Colon (tissue), 2 donors: Measurements from ENCODE around the gene ZNF555.
"Not testable (repeated sequence)": the region's sequence is repeated elsewhere in the genome, so short reads cannot be mapped to it uniquely, and the experiment has no call there.

Experiments
- FAIRE-seq: peaks from 2 replicates; lab custom pipeline; 2012; peaks lifted over from hg19 to GRCh38; lab: Jason Lieb, UNC
- donor health status: control.
- donor health status: control.

ZNF555 gene

GRCh38 chr19:2867025-2867991 lies 26.0 kb downstream of the ZNF555 start, which contains the start of gene ZNF556:
ZNF556 (plus strand) TSS chr19:2867335; CDS start chr19:2867422, 87 bp downstream.
- FAIRE-seq: no peak

GRCh38 chr19:2869618-2870017 lies 28.3 kb downstream of the ZNF555 start:
- no peak for FAIRE-seq

- FAIRE-seq: not testable (repeated sequence)
Measured at GRCh38 chr19:2872175-2872574, 30.9 kb downstream of the ZNF555 start.

- FAIRE-seq: no peak
Measured at GRCh38 chr19:2877398-2878331, 36.4 kb downstream of the ZNF555 start.

- no peak for FAIRE-seq
Measured at GRCh38 chr19:2883686-2884439, 42.6 kb downstream of the ZNF555 start.

- FAIRE-seq: no peak
Measured at GRCh38 chr19:2885736-2886135, 44.5 kb downstream of the ZNF555 start.

GRCh38 chr19:2887391-2887914 lies 46.2 kb downstream of the ZNF555 start:
- FAIRE-seq: no peak

GRCh38 chr19:2888731-2889224 lies 47.5 kb downstream of the ZNF555 start:
- no peak for FAIRE-seq

- FAIRE-seq: not testable (repeated sequence)
Measured at GRCh38 chr19:2890531-2890930, 49.3 kb downstream of the ZNF555 start.

- FAIRE-seq: no peak
Measured at GRCh38 chr19:2896694-2897093, 55.4 kb downstream of the ZNF555 start.

- peak; percentile 93 for FAIRE-seq
Measured at GRCh38 chr19:2900296-2901252, 59.3 kb downstream of the ZNF555 start, which contains the start of gene ZNF57. ZNF57 (plus strand) TSS chr19:2900928; CDS start chr19:2901046, 118 bp downstream.

- FAIRE-seq: no peak
Measured at GRCh38 chr19:2902590-2903218, 61.4 kb downstream of the ZNF555 start.

GRCh38 chr19:2903326-2903725 lies 62.1 kb downstream of the ZNF555 start:
- not testable (repeated sequence) for FAIRE-seq

GRCh38 chr19:2905918-2906519 lies 64.7 kb downstream of the ZNF555 start:
- no peak for FAIRE-seq

GRCh38 chr19:2906631-2907195 lies 65.4 kb downstream of the ZNF555 start:
- FAIRE-seq: no peak
